Stimulated activated CD4-positive, alpha-beta T cell treated with anti-CD3 and anti-CD28 coated beads, Interleukin-12 subunit alpha, Interleukin-12 subunit beta, amount 100 ng/mL, for 24 hours (primary cell): Measurements from ENCODE around the gene CLSTN1.
"Not testable (repeated sequence)": the region's sequence is repeated elsewhere in the genome, so short reads cannot be mapped to it uniquely, and the experiment has no call there.

ENCODE experiments used
- DNase-seq, 2 experiments: peaks; one replicate each; pipeline ENCODE4 v3.0.0-alpha.2; 2020; ENCODE audit warnings: low read depth in 2 of 2

CLSTN1 gene

GRCh38 chr1:9825093-9826074, 1.6 kb upstream of the CLSTN1 start:
- DNase-seq = no peak

DNA sequence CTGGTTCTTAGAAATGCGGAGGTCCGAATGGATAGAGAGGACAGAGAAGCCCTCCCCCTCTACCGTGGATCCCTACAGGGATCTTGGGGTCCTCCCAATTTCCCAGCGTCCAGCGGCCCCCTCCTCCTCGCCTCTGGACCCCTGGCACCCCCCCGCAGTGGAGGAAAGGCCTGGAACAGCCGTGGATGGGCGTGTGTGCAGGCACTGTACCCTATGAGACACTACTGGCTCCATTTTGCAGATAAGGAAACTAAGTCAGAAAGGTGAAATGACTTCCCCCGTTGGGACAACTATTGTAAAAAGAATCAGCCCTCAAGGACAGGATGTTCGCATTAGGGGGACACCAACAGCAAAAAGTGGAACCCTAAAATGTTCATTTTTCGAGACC, 931 bp upstream of the CLSTN1 start:
- DNase-seq = no peak

GRCh38 chr1:9823693-9823942, 147 bp downstream of the CLSTN1 start:
- DNase-seq = no peak

DNA sequence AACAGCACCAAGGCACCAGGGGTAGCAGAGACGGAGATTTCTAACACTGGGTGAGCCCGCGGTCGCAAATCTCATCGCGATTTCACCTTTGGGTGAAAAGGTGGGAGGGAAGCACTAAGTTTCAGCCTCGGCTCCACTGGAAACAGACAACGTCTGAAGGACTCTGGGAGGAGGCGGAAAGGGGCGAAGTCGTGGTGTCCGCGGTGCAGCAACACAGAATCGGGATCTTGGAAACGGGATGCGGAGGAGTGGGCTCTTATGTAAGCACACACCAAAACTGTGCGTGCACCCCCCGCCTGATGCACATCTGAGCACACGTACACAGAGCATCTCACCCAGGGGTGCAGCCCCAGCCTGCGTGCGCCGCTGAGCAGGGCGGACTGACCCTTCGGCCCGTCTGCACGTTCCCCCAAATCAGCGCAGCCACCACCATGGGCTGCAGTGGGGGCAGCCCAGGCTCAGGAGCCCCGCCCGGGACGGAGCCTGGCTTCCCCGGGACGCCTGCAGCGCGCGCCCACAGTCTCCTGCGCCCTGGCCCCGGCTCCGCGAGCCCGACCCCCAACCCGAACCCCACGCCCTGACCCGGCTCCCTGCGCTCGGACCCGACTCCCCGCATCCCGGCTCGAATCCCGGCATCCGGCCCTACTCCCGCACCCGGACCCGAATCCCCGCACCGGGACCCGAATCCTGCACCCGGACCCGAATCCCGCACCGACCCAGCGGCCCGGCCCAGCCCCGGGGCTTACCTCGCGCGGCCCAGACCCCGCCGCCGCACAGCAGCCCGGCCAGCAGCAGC, 670 bp downstream of the CLSTN1 start:
- no peak for DNase-seq

DNA sequence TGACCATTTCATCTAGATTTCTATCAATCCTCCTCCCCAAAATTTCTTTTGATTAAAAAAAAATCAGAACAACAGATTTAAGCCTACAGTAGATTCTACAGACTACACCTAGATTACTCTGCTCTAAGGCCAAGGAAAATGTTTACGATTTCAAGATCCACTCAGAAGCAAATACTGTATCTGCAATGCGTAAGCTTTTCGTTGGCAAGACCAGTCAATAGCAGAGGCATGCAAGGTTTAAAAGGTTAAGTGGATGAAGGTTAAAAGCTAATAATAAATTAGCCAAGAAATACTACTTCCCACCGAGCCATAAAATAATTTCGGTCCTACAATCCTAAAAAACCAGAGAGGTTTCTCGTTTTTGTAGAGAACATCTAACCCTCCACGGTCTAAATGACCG, 1.3 kb downstream of the CLSTN1 start:
- no peak for DNase-seq

GRCh38 chr1:9821710-9822109, 2.1 kb downstream of the CLSTN1 start:
- DNase-seq = no peak

DNA sequence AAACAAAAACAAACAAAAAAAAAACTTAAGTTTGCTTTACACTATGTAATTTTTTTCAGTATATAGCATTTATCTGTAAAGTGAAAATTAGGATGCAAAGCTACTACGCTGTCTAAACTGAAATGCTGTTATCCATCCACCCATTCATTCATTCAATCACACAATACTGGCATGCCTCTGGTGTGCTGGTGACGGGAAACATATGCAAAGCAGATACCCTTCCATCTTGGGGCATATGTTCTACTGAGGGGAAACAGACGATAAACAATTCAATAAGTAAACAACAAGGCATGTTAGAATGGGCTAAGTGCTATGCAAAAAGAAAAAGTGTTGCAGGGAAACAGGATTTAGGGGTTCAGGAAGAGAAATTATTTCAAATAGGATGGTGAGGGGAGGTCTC, 3.2 kb downstream of the CLSTN1 start:
- DNase-seq = no peak

GRCh38 chr1:9817734-9818133, 6.0 kb downstream of the CLSTN1 start:
- no peak for DNase-seq

GRCh38 chr1:9816199-9816598, 7.6 kb downstream of the CLSTN1 start:
- no peak for DNase-seq

- no peak for DNase-seq
Observed at GRCh38 chr1:9815150-9815549, 8.6 kb downstream of the CLSTN1 start.

- no peak for DNase-seq
Observed at GRCh38 chr1:9814619-9815018, 9.1 kb downstream of the CLSTN1 start.

DNA sequence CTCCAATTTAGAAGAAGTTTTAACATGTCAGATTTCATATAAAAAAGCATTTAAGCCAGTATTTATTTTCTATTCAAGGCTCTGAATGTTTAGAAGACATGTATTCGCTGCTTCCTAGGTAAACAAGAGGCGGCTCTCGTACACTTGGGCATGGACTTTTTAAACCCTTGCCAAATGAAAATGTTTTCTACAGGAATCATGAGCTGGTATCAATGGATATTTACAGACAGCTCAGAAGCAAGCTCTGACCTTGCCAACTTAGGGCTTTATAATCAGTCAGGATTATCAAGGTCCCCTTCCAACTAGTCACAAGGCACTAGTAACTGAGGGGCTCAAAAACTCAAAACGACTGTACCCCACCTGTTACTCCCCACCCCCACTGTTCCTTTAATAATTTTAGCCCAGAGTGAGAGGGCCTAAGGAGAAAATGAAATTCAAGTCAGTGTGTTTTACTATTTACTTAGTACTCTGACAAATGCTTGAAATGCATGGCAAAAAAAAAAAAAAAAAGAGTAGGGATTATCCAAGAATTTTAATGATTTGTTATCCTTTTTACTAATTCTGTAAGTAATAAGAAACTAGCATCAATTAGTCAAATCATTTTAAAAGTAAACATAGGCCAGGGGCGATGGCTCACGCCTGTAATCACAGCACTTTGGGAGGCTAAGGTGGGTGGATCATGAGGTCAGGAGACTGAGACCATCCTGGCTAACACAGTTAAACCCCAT, 12.4 kb downstream of the CLSTN1 start:
- DNase-seq = no peak

DNA sequence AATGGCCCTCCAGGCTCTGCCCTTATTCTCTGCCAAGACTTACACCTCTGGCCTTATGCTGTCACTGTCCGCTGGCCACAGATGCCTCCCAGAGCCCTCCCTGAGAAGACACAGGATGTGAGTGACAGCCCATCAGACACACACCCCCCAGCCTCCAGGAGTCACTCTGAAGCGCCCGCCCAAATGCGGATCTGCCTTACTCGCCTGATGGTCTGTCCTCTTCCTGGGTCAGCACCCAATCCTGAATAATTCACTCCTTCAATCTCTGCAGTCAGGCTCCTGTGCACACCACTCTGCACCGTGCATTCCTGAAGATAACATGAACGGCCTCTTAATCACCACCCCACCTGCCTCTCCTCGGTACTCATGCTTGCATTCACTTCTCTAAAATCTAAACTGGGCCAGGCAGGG, 14.7 kb downstream of the CLSTN1 start:
- no peak for DNase-seq

DNA sequence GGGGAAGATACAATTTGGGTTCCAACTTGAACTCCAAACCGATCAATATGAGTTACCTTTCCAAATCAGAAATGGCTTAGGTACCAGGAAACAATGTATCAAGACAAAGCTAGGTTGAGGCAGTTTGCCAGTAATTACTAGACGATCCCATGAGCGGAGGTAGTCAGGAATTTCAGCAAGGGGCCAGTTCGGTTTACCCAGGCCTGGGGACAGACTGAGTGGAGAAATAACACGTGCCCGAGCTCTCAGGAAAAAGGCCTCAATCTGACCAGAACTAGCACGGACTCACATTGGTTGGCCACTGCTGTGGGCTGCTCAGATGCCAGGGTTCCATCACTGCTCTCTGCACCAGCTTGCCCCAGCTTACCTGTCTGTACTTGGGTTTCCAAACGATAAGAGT, 15.3 kb downstream of the CLSTN1 start:
- no peak for DNase-seq

GRCh38 chr1:9807541-9807940, 16.2 kb downstream of the CLSTN1 start:
- DNase-seq = no peak

- not testable (repeated sequence) for DNase-seq
Observed at GRCh38 chr1:9805972-9806371, 17.8 kb downstream of the CLSTN1 start.

- DNase-seq = no peak
Observed at GRCh38 chr1:9805006-9805508, 18.7 kb downstream of the CLSTN1 start.

DNA sequence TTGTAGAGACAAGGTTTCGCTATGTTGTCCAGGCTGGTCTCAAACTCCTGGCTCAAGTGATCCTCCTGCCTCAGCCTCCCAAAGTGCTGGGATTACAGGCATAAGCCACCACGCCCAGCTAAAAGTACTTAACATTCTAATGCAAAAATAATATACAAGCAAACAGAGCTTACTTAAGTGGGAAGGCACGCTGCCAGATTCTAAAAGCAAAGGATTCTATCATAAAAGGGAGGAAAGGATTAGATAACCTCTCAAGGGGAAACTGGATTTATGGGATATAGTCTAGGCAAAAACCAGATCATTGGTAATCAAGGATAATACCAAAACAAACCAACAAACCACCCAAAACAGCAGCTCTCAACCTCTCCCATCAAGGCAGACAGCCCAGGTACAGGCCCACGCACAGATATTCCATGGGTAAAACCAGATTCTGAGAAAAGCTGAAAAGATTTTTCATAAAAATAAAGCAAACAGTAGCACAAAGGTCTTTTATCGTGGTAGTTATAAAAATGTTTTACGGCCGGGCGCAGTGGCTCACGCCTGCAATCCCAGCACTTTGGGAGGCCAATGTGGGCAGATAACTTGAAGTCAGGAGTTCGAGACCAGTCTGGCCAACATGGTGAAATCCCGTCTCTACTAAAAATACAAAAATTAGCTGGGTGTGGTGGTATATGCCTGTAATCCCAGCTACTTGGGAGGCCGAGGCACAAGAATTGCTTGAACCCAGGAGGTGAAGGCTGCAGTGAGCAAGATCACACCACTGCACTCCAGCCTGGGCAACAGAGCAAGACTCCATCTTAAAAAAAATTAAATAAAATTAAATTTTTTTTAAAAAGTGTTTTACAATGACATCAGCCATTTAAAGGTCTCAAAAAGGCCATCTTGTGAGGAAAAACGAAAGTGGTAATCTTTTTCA, 20.5 kb downstream of the CLSTN1 start:
- not testable (repeated sequence) for DNase-seq

GRCh38 chr1:9801909-9802308, 21.9 kb downstream of the CLSTN1 start:
- DNase-seq = no peak

DNA sequence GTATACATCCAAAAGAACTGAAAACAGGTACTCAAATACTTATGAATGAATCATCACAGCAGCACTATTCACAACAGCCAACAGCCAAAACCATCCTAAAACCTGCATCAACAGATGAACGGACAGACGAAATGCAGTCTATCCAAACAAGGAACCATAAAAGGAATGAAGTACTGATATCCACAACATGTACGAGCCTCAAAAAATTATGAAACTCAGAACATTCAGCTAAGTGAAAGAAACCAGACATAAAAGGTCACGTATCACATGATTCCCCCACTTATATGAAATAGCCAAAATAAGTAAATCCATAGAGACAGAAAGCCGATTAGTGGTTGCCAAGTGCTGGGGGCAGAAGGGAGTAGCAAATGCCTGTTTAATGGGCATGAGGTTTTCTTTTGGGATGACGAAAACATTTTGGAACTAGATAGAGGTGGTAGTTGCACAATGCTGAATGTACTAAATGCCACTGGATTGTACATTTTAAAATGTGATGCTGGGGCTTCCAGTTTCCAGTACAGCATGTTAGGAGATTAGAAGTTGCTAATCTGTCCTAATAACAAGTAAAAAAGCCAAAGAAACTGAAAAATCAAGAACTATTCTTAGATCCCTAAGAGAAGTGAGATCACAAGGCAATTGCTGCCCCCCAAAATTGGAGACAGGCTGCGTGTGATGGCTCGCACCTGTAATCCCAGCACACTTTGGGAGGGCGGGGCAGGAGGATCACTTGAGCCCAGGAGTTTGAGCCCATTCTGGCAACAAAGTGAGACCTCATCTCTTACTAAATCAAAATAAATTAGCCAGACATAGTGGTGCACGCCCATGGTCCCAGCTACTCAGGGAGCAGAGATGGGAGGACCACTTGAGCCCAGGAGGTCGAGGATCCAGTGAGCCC, 25.3 kb downstream of the CLSTN1 start:
- DNase-seq = no peak
